HT1080 (cell line): Measurements from ENCODE around the gene TLR7. TPM values are rescaled to one million over a fixed set of nuclear protein-coding genes. Genes with fewer than 3 reads are reported as not detected.

ENCODE experiments used
- DNase-seq: peaks from one replicate; pipeline ENCODE4 v3.0.0-alpha.2; 2015; ENCODE audit warnings: low read depth
- polyA plus RNA-seq, 2 experiments: library from polyadenylated mRNA; depleted of rRNA; stranded (reverse); fragments of >200 nt; gene quantifications; 2 replicates each; pipeline ENCODE4 v1.2.3, GENCODE V29; 2015
- total RNA-seq: library from RNA; depleted of rRNA; stranded (reverse); fragments of >200 nt; shearing (Covaris generic); gene quantifications from 2 replicates; pipeline ENCODE4 v1.2.3, GENCODE V29; 2014; rRNA removed

TLR7 gene
- not detected in 2 replicates for total RNA-seq
- 0.01 TPM in 1 of 2 replicates, not detected in the other for polyA plus RNA-seq (2015; cell fraction: cytosol; rRNA removed)
- polyA plus RNA-seq (2015; cell fraction: nucleus; rRNA removed), result 0.02 TPM in 1 of 2 replicates, not detected in the other

GRCh38 chrX:12866451-12867377 is at the start of gene TLR7:
Gene TLR7, plus strand, starts transcription at chrX:12867072. Its CDS starts 507 bp downstream, at chrX:12867579.
- DNase-seq, result no peak

GRCh38 chrX:12817528-12817927 is 49.3 kb upstream of the TLR7 start:
- no peak for DNase-seq

GRCh38 chrX:12819222-12819621 is 47.6 kb upstream of the TLR7 start:
- DNase-seq, result no peak

- no peak for DNase-seq
These were observed 46.1 kb upstream of the TLR7 start for GRCh38 chrX:12820737-12821136.

GRCh38 chrX:12824944-12825343 is 41.9 kb upstream of the TLR7 start:
- DNase-seq, result no peak

GRCh38 chrX:12825801-12826200 is 41.1 kb upstream of the TLR7 start:
- DNase-seq, result peak; percentile 45

GRCh38 chrX:12843061-12843667 is 23.7 kb upstream of the TLR7 start:
- no peak for DNase-seq

GRCh38 chrX:12843668-12844279 is 23.1 kb upstream of the TLR7 start:
- no peak for DNase-seq

- DNase-seq, result no peak
These were observed 22.6 kb upstream of the TLR7 start for GRCh38 chrX:12844319-12844718.

- no peak for DNase-seq
These were observed 1.5 kb upstream of the TLR7 start for GRCh38 chrX:12865359-12865758.

GRCh38 chrX:12867685-12868084 is 813 bp downstream of the TLR7 start:
- no peak for DNase-seq

- DNase-seq, result no peak
These were observed 1.9 kb downstream of the TLR7 start for GRCh38 chrX:12868747-12869146.

GRCh38 chrX:12871257-12871656 is 4.4 kb downstream of the TLR7 start:
- DNase-seq, result no peak

- DNase-seq, result no peak
These were observed 5.9 kb downstream of the TLR7 start for GRCh38 chrX:12872741-12873140.

- DNase-seq, result no peak
These were observed 7.7 kb downstream of the TLR7 start for GRCh38 chrX:12874581-12874980.

- DNase-seq, result no peak
These were observed 10.5 kb downstream of the TLR7 start for GRCh38 chrX:12877386-12877785.

GRCh38 chrX:12878536-12878935 is 11.7 kb downstream of the TLR7 start:
- DNase-seq, result no peak

- DNase-seq, result no peak
These were observed 15.0 kb downstream of the TLR7 start for GRCh38 chrX:12881914-12882313.

GRCh38 chrX:12885508-12885907 is 18.6 kb downstream of the TLR7 start:
- no peak for DNase-seq

GRCh38 chrX:12886545-12886944 is 19.7 kb downstream of the TLR7 start:
- no peak for DNase-seq

- no peak for DNase-seq
These were observed 20.3 kb downstream of the TLR7 start for GRCh38 chrX:12887141-12887540.

GRCh38 chrX:12887767-12888166 is 20.9 kb downstream of the TLR7 start:
- no peak for DNase-seq
